Measurements from ENCODE around the gene CHST11.

The CHST11 gene

DNA sequence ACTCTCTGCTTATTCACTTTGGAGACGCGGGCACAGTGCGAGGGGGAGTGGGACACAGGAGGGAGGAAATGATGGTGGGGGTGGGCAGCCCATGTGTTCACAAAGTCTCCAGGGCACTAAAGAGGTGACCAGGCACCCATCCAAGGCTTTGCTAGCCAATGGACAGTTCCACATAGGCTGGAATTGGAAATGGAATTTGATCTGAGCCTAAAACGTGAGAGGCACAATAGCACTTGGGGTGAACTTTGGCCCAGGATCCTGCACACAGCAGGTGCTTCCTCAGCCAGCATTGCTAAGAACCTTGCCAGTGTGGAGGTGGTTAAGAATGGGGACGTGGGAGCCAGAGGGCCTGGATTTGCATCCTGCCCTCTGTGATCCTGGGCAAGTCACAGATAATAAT lies 193.8 kb downstream of the CHST11 start:
- no peaks in the 10 kb centered on the region for H3K27me3 Mint-ChIP-seq
- H3K36me3 Mint-ChIP-seq = peaks cover 7% of the 10 kb centered on the region
- no peak overlapping the region for H3K27ac Mint-ChIP-seq
- no peak overlapping the region for H3K4me3 Mint-ChIP-seq
- peaks cover 14% of the 10 kb centered on the region for H3K4me1 Mint-ChIP-seq (ENCODE audit: low read depth)
- no peaks in the 10 kb centered on the region for H3K9me3 Mint-ChIP-seq (ENCODE audit: low read depth)

DNA sequence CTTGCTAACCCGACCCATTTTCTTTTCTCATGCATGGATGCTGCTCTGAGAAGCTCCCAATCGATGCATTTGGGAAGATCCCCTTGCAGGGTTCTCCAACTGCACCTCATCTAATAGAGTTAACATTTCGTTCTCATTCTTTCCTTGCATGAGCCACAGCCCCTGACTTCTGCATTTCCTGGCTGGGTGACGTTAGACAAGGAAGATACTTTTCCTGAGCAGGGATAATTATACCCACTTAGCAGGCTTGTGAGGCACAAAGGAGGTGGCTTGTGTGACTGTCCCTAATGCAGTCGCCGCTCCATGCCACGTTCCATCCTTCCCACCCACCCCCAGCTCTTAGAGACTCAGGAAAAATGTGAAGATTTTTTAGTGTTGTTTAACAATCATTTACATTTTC lies 195.1 kb downstream of the CHST11 start:
- H3K27me3 Mint-ChIP-seq = no peaks in the 10 kb centered on the region
- H3K36me3 Mint-ChIP-seq = peaks cover 5% of the 10 kb centered on the region
- H3K9me3 Mint-ChIP-seq (ENCODE audit: low read depth) = no peaks in the 10 kb centered on the region
- H3K4me1 Mint-ChIP-seq (ENCODE audit: low read depth) = peaks cover 9% of the 10 kb centered on the region
- H3K27ac Mint-ChIP-seq = no peak overlapping the region
- no peak overlapping the region for H3K4me3 Mint-ChIP-seq

- Mint-ChIP-seq H3K9me3 (ENCODE audit: low read depth) (no peaks in the 10 kb centered on the region), H3K36me3 (peaks cover 5% of the 10 kb centered on the region), H3K4me3 (no peak overlapping the region), H3K27me3 (no peaks in the 10 kb centered on the region), H3K27ac (no peak overlapping the region), H3K4me1 (ENCODE audit: low read depth) (peaks cover 9% of the 10 kb centered on the region)
These were observed 195.6 kb downstream of the CHST11 start for GRCh38 chr12:104652358-104652757.

DNA sequence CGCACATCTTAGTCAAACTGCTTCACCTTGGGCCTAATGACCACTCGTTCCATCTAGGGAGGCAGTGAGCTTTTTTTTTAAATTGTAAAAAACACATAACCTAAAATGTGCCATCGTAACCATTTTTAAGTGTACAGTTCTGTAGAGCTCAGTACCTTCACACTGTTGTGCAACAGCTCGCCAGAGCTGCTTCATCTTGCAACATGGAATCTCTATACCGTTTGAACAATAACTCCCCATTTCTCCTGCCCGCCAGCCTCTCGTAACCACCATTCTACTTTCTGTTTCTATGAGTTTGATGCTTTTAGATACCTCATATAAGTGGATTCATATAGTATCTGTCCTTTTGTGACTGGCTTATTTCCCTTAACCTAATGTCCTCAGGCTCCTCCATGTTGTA lies 196.2 kb downstream of the CHST11 start:
- Mint-ChIP-seq H3K9me3 (ENCODE audit: low read depth) (no peaks in the 10 kb centered on the region), H3K36me3 (peaks cover 2% of the 10 kb centered on the region), H3K4me3 (no peak overlapping the region), H3K27ac (no peak overlapping the region), H3K27me3 (no peaks in the 10 kb centered on the region), H3K4me1 (ENCODE audit: low read depth) (peaks cover 9% of the 10 kb centered on the region)

- Mint-ChIP-seq H3K4me3 (no peak overlapping the region), H3K36me3 (peaks cover 2% of the 10 kb centered on the region), H3K27me3 (no peaks in the 10 kb centered on the region), H3K27ac (no peak overlapping the region), H3K9me3 (ENCODE audit: low read depth) (no peaks in the 10 kb centered on the region), H3K4me1 (ENCODE audit: low read depth) (peaks cover 6% of the 10 kb centered on the region)
These were observed 197.2 kb downstream of the CHST11 start for GRCh38 chr12:104653730-104654664.

- H3K27ac Mint-ChIP-seq = no peak overlapping the region
- H3K4me1 Mint-ChIP-seq (ENCODE audit: low read depth) = peaks cover 6% of the 10 kb centered on the region
- no peak overlapping the region for H3K4me3 Mint-ChIP-seq
- no peaks in the 10 kb centered on the region for H3K27me3 Mint-ChIP-seq
- H3K9me3 Mint-ChIP-seq (ENCODE audit: low read depth) = no peaks in the 10 kb centered on the region
- peaks cover 2% of the 10 kb centered on the region for H3K36me3 Mint-ChIP-seq
These were observed 198.2 kb downstream of the CHST11 start for GRCh38 chr12:104654665-104655609.

GRCh38 chr12:104656383-104656782 lies 199.6 kb downstream of the CHST11 start:
- Mint-ChIP-seq H3K27me3 (no peaks in the 10 kb centered on the region), H3K9me3 (ENCODE audit: low read depth) (no peaks in the 10 kb centered on the region), H3K4me3 (no peak overlapping the region), H3K4me1 (ENCODE audit: low read depth) (peaks cover 8% of the 10 kb centered on the region), H3K36me3 (peaks cover 2% of the 10 kb centered on the region), H3K27ac (no peak overlapping the region)

GRCh38 chr12:104656921-104657320 lies 200.2 kb downstream of the CHST11 start:
- Mint-ChIP-seq H3K4me1 (ENCODE audit: low read depth) (peaks cover 8% of the 10 kb centered on the region), H3K4me3 (no peak overlapping the region), H3K27ac (no peak overlapping the region), H3K36me3 (peaks cover 2% of the 10 kb centered on the region), H3K27me3 (no peaks in the 10 kb centered on the region), H3K9me3 (ENCODE audit: low read depth) (no peaks in the 10 kb centered on the region)

- H3K4me3 Mint-ChIP-seq = no peak overlapping the region
- H3K36me3 Mint-ChIP-seq = peaks cover 2% of the 10 kb centered on the region
- H3K27me3 Mint-ChIP-seq = no peaks in the 10 kb centered on the region
- no peak overlapping the region for H3K27ac Mint-ChIP-seq
- peaks cover 9% of the 10 kb centered on the region for H3K4me1 Mint-ChIP-seq (ENCODE audit: low read depth)
- no peaks in the 10 kb centered on the region for H3K9me3 Mint-ChIP-seq (ENCODE audit: low read depth)
These were observed 201.2 kb downstream of the CHST11 start for GRCh38 chr12:104657726-104658484.

DNA sequence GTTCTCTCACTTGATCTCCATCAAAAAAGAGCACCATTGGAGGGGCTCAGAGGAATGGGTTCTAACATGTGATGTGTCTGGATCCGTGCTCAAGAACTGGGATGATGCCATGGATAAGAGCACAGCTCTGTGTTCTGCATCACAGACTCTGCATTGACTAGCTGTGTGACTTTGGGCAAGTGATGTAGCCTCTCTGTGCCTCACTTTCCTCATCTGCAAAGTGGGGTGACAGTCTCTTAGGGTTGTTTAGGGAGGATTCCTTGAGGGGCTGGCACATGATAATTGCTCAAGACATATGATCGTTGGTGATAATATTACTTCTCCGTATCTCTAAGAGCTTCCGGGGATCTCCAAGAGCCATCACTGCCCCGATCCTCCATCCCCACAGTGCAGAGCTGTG lies 202.3 kb downstream of the CHST11 start:
- Mint-ChIP-seq H3K27me3 (no peaks in the 10 kb centered on the region), H3K4me3 (no peak overlapping the region), H3K9me3 (ENCODE audit: low read depth) (no peaks in the 10 kb centered on the region), H3K27ac (no peak overlapping the region), H3K4me1 (ENCODE audit: low read depth) (peaks cover 4% of the 10 kb centered on the region), H3K36me3 (no peaks in the 10 kb centered on the region)

- Mint-ChIP-seq H3K9me3 (ENCODE audit: low read depth) (no peaks in the 10 kb centered on the region), H3K4me1 (ENCODE audit: low read depth) (peaks cover 5% of the 10 kb centered on the region), H3K4me3 (no peak overlapping the region), H3K27ac (no peak overlapping the region), H3K36me3 (peaks cover 2% of the 10 kb centered on the region), H3K27me3 (no peaks in the 10 kb centered on the region)
These were observed 205.5 kb downstream of the CHST11 start for GRCh38 chr12:104662203-104662602.

GRCh38 chr12:104662908-104663307 lies 206.2 kb downstream of the CHST11 start:
- no peaks in the 10 kb centered on the region for H3K9me3 Mint-ChIP-seq (ENCODE audit: low read depth)
- no peaks in the 10 kb centered on the region for H3K27me3 Mint-ChIP-seq
- H3K36me3 Mint-ChIP-seq = peaks cover 2% of the 10 kb centered on the region
- no peak overlapping the region for H3K27ac Mint-ChIP-seq
- H3K4me1 Mint-ChIP-seq (ENCODE audit: low read depth) = peaks cover 7% of the 10 kb centered on the region
- no peak overlapping the region for H3K4me3 Mint-ChIP-seq

DNA sequence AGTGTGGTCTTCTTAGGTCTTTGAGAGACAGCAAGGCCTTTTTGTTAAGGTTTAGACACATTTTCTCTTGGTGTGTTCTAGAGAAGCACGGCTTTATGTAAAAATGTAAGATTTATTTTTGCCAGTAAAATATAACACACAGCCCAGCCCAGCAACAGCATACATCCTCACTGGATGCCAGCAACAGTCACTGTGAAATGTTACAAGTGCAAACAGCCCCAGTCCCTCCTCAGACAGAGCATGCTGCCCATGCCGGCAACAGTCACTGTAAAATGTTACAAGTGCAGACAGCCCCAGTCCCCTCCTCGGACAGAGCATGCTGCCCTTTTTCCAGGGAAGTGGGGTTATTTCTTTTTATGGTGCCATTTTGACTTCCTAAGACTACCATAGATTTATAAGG lies 207.6 kb downstream of the CHST11 start:
- H3K27ac Mint-ChIP-seq = no peak overlapping the region
- H3K36me3 Mint-ChIP-seq = peaks cover 2% of the 10 kb centered on the region
- no peaks in the 10 kb centered on the region for H3K27me3 Mint-ChIP-seq
- peaks cover 16% of the 10 kb centered on the region for H3K4me1 Mint-ChIP-seq (ENCODE audit: low read depth)
- no peak overlapping the region for H3K4me3 Mint-ChIP-seq
- H3K9me3 Mint-ChIP-seq (ENCODE audit: low read depth) = no peaks in the 10 kb centered on the region

DNA sequence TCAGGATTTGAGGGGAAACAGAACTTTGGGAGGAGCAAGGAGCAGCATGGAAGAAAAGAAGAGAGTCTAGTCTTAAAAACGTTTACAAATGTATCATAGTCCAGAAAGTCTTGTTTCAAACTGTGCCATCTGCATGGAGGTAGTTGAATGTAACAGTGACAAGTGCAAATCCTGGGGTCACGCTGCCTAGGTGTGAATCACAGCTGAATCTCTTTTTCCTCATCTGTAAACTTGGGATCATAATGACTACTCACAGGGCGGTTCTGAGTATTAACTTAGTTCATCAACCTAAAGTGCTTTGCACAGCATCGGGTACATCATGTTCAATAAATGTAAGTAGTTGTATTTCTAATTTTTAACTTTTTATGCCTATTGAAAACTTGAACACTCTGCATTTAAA lies 208.5 kb downstream of the CHST11 start:
- Mint-ChIP-seq H3K9me3 (ENCODE audit: low read depth) (no peaks in the 10 kb centered on the region), H3K4me1 (ENCODE audit: low read depth) (peaks cover 24% of the 10 kb centered on the region), H3K4me3 (no peak overlapping the region), H3K27me3 (no peaks in the 10 kb centered on the region), H3K27ac (no peak overlapping the region), H3K36me3 (peaks cover 2% of the 10 kb centered on the region)

Measured in activated naive CD8-positive, alpha-beta T cell (primary cell).